Suprapubic skin (tissue), 4 donors: ENCODE results near the gene B3GNT8. TPM values are rescaled to one million over a fixed set of nuclear protein-coding genes. Genes with fewer than 3 reads are reported as not detected.
A peak's percentile ranks its signal among the peaks of the same experiment; 100 is the strongest.

Source experiments
- DNase-seq, 2 donors: peaks; one replicate each; pipeline ENCODE4 v3.0.0-alpha.2; 2019; ENCODE audit warnings: low spot score in 2 of 2
- H3K27ac ChIP-seq: fragments of 200-600 bp; sonication (generic); one replicate; pipeline ENCODE4 v1.5.1; 2019
- H3K27me3 ChIP-seq: fragments of 200-600 bp; sonication (generic); one replicate; pipeline ENCODE4 v1.5.1; 2019
- H3K36me3 ChIP-seq: fragments of 200-600 bp; sonication (generic); one replicate; pipeline ENCODE4 v1.5.1; 2019
- H3K4me1 ChIP-seq: fragments of 200-600 bp; sonication (generic); one replicate; pipeline ENCODE4 v1.5.1; 2019
- H3K4me3 ChIP-seq: fragments of 200-600 bp; sonication (generic); one replicate; pipeline ENCODE4 v1.5.1; 2019; ENCODE audit warnings: mild to moderate bottlenecking
- H3K9me3 ChIP-seq: fragments of 200-600 bp; sonication (generic); one replicate; pipeline ENCODE4 v1.5.1; 2019
- EP300 ChIP-seq: sonication (generic); formaldehyde crosslinking; IDR thresholded peaks from one replicate; pipeline ENCODE4 v1.6.1; 2017; ENCODE audit warnings: antibody characterized with exemption
- POLR2A ChIP-seq, 2 donors: fragments of 450-650 bp; IDR thresholded peaks; one replicate each; pipeline ENCODE4 v1.6.1; 2017; ENCODE audit warnings: antibody characterized with exemption in 2 of 2, mild to moderate bottlenecking in 2 of 2, moderate library complexity in 2 of 2
- POLR2AphosphoS5 ChIP-seq, 3 donors: sonication (generic); formaldehyde crosslinking; IDR thresholded peaks; one replicate each; pipeline ENCODE4 v1.6.1; 2017; ENCODE audit warnings: antibody characterized with exemption in 3 of 3
- WGBS: methylation state at CpG from one replicate; pipeline ENCODE4 v1.1.5; 2018; 5-methylcytosine and 5-hydroxymethylcytosine counted together
- total RNA-seq, 4 donors: library from RNA; depleted of rRNA; stranded (reverse); fragments of >200 nt; gene quantifications; one replicate each; pipeline ENCODE4 v1.1.0, GENCODE V29; 2016
- TF ChIP-seq, protein P1 (sequence below), 2 donors: fragments of 200-600 bp in 1 of 2; fragments of 450-650 bp in 1 of 2; sonication (generic) in 1 of 2; IDR thresholded peaks; one replicate each; pipeline ENCODE4 v1.5.1; 2016 to 2019; ENCODE audit warnings: antibody characterized with exemption in 2 of 2, mild to moderate bottlenecking in 1 of 2, moderate library complexity in 1 of 2

The B3GNT8 gene
- total RNA-seq, 4 donors from 2014 or later = 4.7 to 9.6 (median 6.2) TPM

GRCh38 chr19:41425174-41426115 lies 1.7 kb downstream of the B3GNT8 start:
- TF ChIP-seq EP300 (no peak), POLR2A (IDR thresholded peaks at IDR 0.05) (no peak), POLR2AphosphoS5 (IDR thresholded peaks at IDR 0.05) (no peak)
- TF ChIP-seq, protein P1, sequence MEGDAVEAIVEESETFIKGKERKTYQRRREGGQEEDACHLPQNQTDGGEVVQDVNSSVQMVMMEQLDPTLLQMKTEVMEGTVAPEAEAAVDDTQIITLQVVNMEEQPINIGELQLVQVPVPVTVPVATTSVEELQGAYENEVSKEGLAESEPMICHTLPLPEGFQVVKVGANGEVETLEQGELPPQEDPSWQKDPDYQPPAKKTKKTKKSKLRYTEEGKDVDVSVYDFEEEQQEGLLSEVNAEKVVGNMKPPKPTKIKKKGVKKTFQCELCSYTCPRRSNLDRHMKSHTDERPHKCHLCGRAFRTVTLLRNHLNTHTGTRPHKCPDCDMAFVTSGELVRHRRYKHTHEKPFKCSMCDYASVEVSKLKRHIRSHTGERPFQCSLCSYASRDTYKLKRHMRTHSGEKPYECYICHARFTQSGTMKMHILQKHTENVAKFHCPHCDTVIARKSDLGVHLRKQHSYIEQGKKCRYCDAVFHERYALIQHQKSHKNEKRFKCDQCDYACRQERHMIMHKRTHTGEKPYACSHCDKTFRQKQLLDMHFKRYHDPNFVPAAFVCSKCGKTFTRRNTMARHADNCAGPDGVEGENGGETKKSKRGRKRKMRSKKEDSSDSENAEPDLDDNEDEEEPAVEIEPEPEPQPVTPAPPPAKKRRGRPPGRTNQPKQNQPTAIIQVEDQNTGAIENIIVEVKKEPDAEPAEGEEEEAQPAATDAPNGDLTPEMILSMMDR (IDR thresholded peaks at IDR 0.05) = no peak
- peak in 1 of 2 donors; percentile 62 for DNase-seq
- Histone ChIP-seq H3K27me3 (no peaks in the 10 kb centered on the region), H3K4me1 (peaks cover 44% of the 10 kb centered on the region), H3K4me3 (peak overlapping the region; percentile 57), H3K27ac (no peak overlapping the region), H3K36me3 (peaks cover 60% of the 10 kb centered on the region), H3K9me3 (no peaks in the 10 kb centered on the region)
- 75% methylated on average over 8 of the region's 28 CpGs for WGBS

GRCh38 chr19:41424335-41425173 lies 2.6 kb downstream of the B3GNT8 start:
- Histone ChIP-seq H3K27ac (no peak overlapping the region), H3K27me3 (no peaks in the 10 kb centered on the region), H3K4me3 (no peak overlapping the region), H3K4me1 (peaks cover 44% of the 10 kb centered on the region), H3K36me3 (peaks cover 65% of the 10 kb centered on the region), H3K9me3 (no peaks in the 10 kb centered on the region)
- DNase-seq = no peak
- no peak for TF ChIP-seq POLR2AphosphoS5 (IDR thresholded peaks at IDR 0.05)
- TF ChIP-seq EP300 = no peak
- no peak for TF ChIP-seq POLR2A (IDR thresholded peaks at IDR 0.05)
- TF ChIP-seq, protein P1 (IDR thresholded peaks at IDR 0.05) = no peak
- 88% methylated on average over 18 of the region's 21 CpGs for WGBS

GRCh38 chr19:41422955-41423354 lies 4.2 kb downstream of the B3GNT8 start:
- Histone ChIP-seq H3K36me3 (peaks cover 77% of the 10 kb centered on the region), H3K27ac (no peak overlapping the region), H3K4me3 (no peak overlapping the region), H3K4me1 (peaks cover 33% of the 10 kb centered on the region), H3K9me3 (no peaks in the 10 kb centered on the region), H3K27me3 (no peaks in the 10 kb centered on the region)
- DNase-seq = no peak
- no peak for TF ChIP-seq EP300
- TF ChIP-seq POLR2AphosphoS5 (IDR thresholded peaks at IDR 0.05) = no peak
- TF ChIP-seq, protein P1 (IDR thresholded peaks at IDR 0.05) = no peak
- no peak for TF ChIP-seq POLR2A (IDR thresholded peaks at IDR 0.05)
- 93% methylated on average over 11 of the region's 12 CpGs for WGBS

DNA sequence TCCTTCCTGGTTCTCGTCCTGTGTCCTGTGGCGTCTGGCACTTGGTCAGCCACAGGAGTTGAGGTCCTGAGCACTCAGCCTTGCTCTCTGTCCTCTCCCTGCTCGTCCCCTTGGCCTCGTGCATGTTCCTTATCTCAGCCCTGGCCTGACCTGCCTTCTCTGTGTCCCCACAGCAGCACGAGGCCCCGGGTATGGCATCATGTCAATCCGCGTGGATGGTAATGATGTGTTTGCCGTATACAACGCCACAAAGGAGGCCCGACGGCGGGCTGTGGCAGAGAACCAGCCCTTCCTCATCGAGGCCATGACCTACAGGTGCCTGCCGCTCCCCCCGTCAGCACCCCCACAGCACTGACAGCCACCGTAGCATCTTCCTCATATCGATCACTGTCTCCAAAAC lies 4.7 kb downstream of the B3GNT8 start:
- H3K27ac ChIP-seq = no peak overlapping the region

GRCh38 chr19:41421973-41422372 lies 5.2 kb downstream of the B3GNT8 start:
- TF ChIP-seq, protein P1 (IDR thresholded peaks at IDR 0.05) = no peak
- TF ChIP-seq POLR2A (IDR thresholded peaks at IDR 0.05) (no peak), POLR2AphosphoS5 (IDR thresholded peaks at IDR 0.05) (no peak), EP300 (no peak)
- Histone ChIP-seq H3K9me3 (no peaks in the 10 kb centered on the region), H3K4me1 (peaks cover 25% of the 10 kb centered on the region), H3K36me3 (peaks cover 85% of the 10 kb centered on the region), H3K27ac (no peak overlapping the region), H3K4me3 (no peak overlapping the region), H3K27me3 (no peaks in the 10 kb centered on the region)
- DNase-seq = no peak
- WGBS = 88% methylated on average over 20 of the region's 20 CpGs

More for the DNA sequence above, 4.7 kb downstream of the B3GNT8 start:
- DNase-seq = no peak
- 84% methylated on average over 18 of the region's 18 CpGs for WGBS
- no peak overlapping the region for H3K4me3 ChIP-seq
- no peak for TF ChIP-seq POLR2A (IDR thresholded peaks at IDR 0.05)
- no peaks in the 10 kb centered on the region for H3K27me3 ChIP-seq
- H3K9me3 ChIP-seq = no peaks in the 10 kb centered on the region
- H3K36me3 ChIP-seq = peaks cover 81% of the 10 kb centered on the region
- peaks cover 28% of the 10 kb centered on the region for H3K4me1 ChIP-seq
